ENCODE data around the gene WDR91. TPM values are rescaled to one million over a fixed set of nuclear protein-coding genes. Genes with fewer than 3 reads are reported as not detected.

Gene WDR91
- total and polyA plus RNA-seq, 2 donors (not counting 3 experiments of a cell fraction or from before 2014, with no cell fraction given): 6.7 to 7.0 TPM

DNA sequence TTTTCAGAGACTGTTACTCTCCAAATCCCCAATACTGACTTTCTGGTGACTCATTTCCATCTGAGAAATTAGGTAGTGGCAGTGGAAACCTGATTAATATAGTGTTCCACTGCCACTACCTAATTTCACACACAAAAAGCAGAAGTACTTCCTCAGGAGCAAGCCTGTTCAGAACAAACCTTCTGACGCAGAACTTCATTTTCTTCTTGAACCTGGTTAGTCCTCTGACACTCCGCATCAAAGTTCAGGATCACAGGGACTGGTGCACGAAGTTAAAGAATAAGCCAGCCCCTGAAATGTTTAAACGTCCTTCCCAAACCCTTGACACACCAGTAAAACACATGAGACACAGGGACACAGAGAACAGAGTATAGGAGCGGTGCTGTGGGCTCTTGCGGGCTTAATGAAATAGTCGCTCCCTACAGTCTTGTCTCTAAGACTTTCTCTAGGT is 4.4 kb downstream of the WDR91 start:
- no peak for DNase-seq (ENCODE audit: low read depth, low spot score)
- no peak for TF ChIP-seq POLR2AphosphoS5 (IDR thresholded peaks at IDR 0.05; ENCODE audit: insufficient read depth, low read depth, low read length)
- TF ChIP-seq, protein P1, sequence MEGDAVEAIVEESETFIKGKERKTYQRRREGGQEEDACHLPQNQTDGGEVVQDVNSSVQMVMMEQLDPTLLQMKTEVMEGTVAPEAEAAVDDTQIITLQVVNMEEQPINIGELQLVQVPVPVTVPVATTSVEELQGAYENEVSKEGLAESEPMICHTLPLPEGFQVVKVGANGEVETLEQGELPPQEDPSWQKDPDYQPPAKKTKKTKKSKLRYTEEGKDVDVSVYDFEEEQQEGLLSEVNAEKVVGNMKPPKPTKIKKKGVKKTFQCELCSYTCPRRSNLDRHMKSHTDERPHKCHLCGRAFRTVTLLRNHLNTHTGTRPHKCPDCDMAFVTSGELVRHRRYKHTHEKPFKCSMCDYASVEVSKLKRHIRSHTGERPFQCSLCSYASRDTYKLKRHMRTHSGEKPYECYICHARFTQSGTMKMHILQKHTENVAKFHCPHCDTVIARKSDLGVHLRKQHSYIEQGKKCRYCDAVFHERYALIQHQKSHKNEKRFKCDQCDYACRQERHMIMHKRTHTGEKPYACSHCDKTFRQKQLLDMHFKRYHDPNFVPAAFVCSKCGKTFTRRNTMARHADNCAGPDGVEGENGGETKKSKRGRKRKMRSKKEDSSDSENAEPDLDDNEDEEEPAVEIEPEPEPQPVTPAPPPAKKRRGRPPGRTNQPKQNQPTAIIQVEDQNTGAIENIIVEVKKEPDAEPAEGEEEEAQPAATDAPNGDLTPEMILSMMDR (IDR thresholded peaks at IDR 0.05; ENCODE audit: extremely low read depth in 1 of 2, insufficient read depth in 1 of 2, low read depth in 1 of 2, low read length in 2 of 2): no peak
- no peak for TF ChIP-seq MYC (IDR thresholded peaks at IDR 0.05; ENCODE audit: low read depth, low read length)
- TF ChIP-seq FOS (IDR thresholded peaks at IDR 0.05; ENCODE audit: borderline replicate concordance, insufficient read depth, low read length): no peak
- TF ChIP-seq POLR2A (IDR thresholded peaks at IDR 0.05; ENCODE audit: low read depth, low read length): no peak
- H3K9ac ChIP-seq (replicated peaks; ENCODE audit: extremely low read depth, insufficient read depth, low read length): no peak overlapping the region
- dilution Hi-C loops (cut with MboI; ENCODE audit: extremely low pct_ligation_motif_present, low sequenced_read_pairs): no loop called here
- H3K4me2 ChIP-seq (ENCODE audit: insufficient read depth, low read length): no peak overlapping the region
- ChIA-PET CTCF (no interaction called here), POLR2A (no interaction called here)
- H3K4me3 ChIP-seq (replicated peaks in 1 of 3; ENCODE audit: insufficient read depth in 1 of 3, low read depth in 1 of 3, low read length in 3 of 3): no peak overlapping the region
- no peaks in the 10 kb centered on the region for H3K9me1 ChIP-seq (replicated peaks; ENCODE audit: control insufficient read depth, extremely low read depth, insufficient read depth, low read length)
- no peak for FAIRE-seq
- H3K36me3 ChIP-seq (ENCODE audit: control insufficient read depth in 2 of 2, extremely low read depth in 1 of 2, insufficient read depth in 2 of 2, low read length in 2 of 2): no peaks in the 10 kb centered on the region
- H3K27ac ChIP-seq (ENCODE audit: insufficient read depth, low read depth, low read length): no peak overlapping the region
- H3K27me3 ChIP-seq (ENCODE audit: control insufficient read depth in 2 of 2, insufficient read depth in 2 of 2, low read length in 2 of 2): no peaks in the 10 kb centered on the region
- no peaks in the 10 kb centered on the region for H4K20me1 ChIP-seq (replicated peaks; ENCODE audit: control insufficient read depth, extremely low read depth, insufficient read depth, low read length)
- no peaks in the 10 kb centered on the region for H3K9me3 ChIP-seq (replicated peaks; ENCODE audit: control insufficient read depth, insufficient read depth, low read length)
- H3K4me1 ChIP-seq (ENCODE audit: control insufficient read depth, extremely low read depth, insufficient read depth, low read length): peaks cover 7% of the 10 kb centered on the region
- intact Hi-C loops (cut with micrococcal nuclease): no loop called here
- no TSS peak for BruUV-seq (replicated peaks)
- H2AFZ ChIP-seq (ENCODE audit: low read depth, low read length): no peak overlapping the region
- H3K79me2 ChIP-seq (ENCODE audit: control insufficient read depth, insufficient read depth, low read length): no peaks in the 10 kb centered on the region

DNA sequence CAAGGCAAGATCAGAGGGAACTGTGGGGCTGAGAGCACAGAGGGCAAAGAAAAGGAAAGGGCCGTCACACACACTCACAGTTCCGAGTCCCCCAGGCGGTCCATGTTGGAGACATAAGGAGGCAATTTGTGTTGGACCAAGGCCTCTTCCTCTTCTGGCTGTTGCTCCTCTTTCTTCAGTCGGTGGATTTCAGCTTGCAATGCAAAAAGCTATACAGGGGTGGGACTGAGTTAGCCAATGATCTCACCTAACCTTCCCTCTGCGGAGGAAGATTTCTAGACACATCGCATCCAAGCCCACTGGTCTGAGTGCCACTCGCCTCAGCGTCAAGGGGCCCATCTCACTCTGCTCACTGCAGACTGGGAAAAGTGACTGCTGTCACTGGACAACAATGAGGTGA is 5.5 kb downstream of the WDR91 start:
- Histone ChIP-seq H3K4me2 (ENCODE audit: insufficient read depth, low read length) (no peak overlapping the region), H3K9me3 (replicated peaks; ENCODE audit: control insufficient read depth, insufficient read depth, low read length) (no peaks in the 10 kb centered on the region), H3K4me1 (ENCODE audit: control insufficient read depth, extremely low read depth, insufficient read depth, low read length) (peaks cover 4% of the 10 kb centered on the region), H3K36me3 (ENCODE audit: control insufficient read depth in 2 of 2, extremely low read depth in 1 of 2, insufficient read depth in 2 of 2, low read length in 2 of 2) (no peaks in the 10 kb centered on the region), H3K27ac (ENCODE audit: insufficient read depth, low read depth, low read length) (no peak overlapping the region), H2AFZ (ENCODE audit: low read depth, low read length) (no peak overlapping the region), H4K20me1 (replicated peaks; ENCODE audit: control insufficient read depth, extremely low read depth, insufficient read depth, low read length) (no peaks in the 10 kb centered on the region), H3K27me3 (ENCODE audit: control insufficient read depth in 2 of 2, insufficient read depth in 2 of 2, low read length in 2 of 2) (no peaks in the 10 kb centered on the region), H3K4me3 (replicated peaks in 1 of 3; ENCODE audit: insufficient read depth in 1 of 3, low read depth in 1 of 3, low read length in 3 of 3) (no peak overlapping the region), H3K9me1 (replicated peaks; ENCODE audit: control insufficient read depth, extremely low read depth, insufficient read depth, low read length) (no peaks in the 10 kb centered on the region), H3K79me2 (ENCODE audit: control insufficient read depth, insufficient read depth, low read length) (no peaks in the 10 kb centered on the region), H3K9ac (replicated peaks; ENCODE audit: extremely low read depth, insufficient read depth, low read length) (no peak overlapping the region)
- TF ChIP-seq POLR2A (IDR thresholded peaks at IDR 0.05; ENCODE audit: low read depth, low read length) (no peak), GATA2 (IDR thresholded peaks at IDR 0.05; ENCODE audit: insufficient read depth, insufficient read length, low read depth, low read length) (no peak), EZH2 (IDR thresholded peaks at IDR 0.05; ENCODE audit: borderline replicate concordance, low read depth, low read length, severe bottlenecking) (no peak), JUN (IDR thresholded peaks at IDR 0.05; ENCODE audit: borderline replicate concordance, insufficient read depth, insufficient read length, low read depth) (no peak), MYC (IDR thresholded peaks at IDR 0.05; ENCODE audit: low read depth, low read length) (no peak), POLR2AphosphoS5 (IDR thresholded peaks at IDR 0.05; ENCODE audit: insufficient read depth, low read depth, low read length) (no peak), MAX (IDR thresholded peaks at IDR 0.05; ENCODE audit: insufficient read depth, insufficient read length) (no peak), FOS (IDR thresholded peaks at IDR 0.05; ENCODE audit: borderline replicate concordance, insufficient read depth, low read length) (no peak)
- TF ChIP-seq, protein P1 (IDR thresholded peaks at IDR 0.05; ENCODE audit: extremely low read depth in 1 of 2, insufficient read depth in 1 of 2, low read depth in 1 of 2, low read length in 2 of 2): no peak
- POLR2A ChIA-PET: no interaction called here
- FAIRE-seq: no peak
- BruUV-seq (replicated peaks): no TSS peak
- dilution Hi-C loops (cut with MboI; ENCODE audit: extremely low pct_ligation_motif_present, low sequenced_read_pairs): no loop called here
- intact Hi-C loops (cut with micrococcal nuclease): no loop called here
- DNase-seq (ENCODE audit: low read depth, low spot score): no peak
- CTCF ChIA-PET: interaction anchor here (1.0 kb wide), 1 partner anchor 55 kb away, joined by 3 read pairs; no protein-coding TSS in a partner anchor

Measured in endothelial cell of umbilical vein (primary cell).